Neural cell (in vitro differentiated cells): ENCODE results near the gene MYL6B.

Source experiments
- EP300 ChIP-seq: fragments of 450-650 bp; conservative IDR thresholded peaks from 2 replicates; pipeline ENCODE4 v1.6.1; 2014; ENCODE audit warnings: antibody characterized with exemption, mild to moderate bottlenecking, moderate library complexity; ENCODE audit not compliant: poor library complexity, severe bottlenecking
- TF ChIP-seq, protein P1 (sequence below): IDR thresholded peaks from 2 replicates; pipeline ENCODE4 v1.6.1; 2012; ENCODE audit warnings: borderline replicate concordance
- TF ChIP-seq, protein P2 (sequence below): fragments of 450-650 bp; IDR thresholded peaks from 2 replicates; pipeline ENCODE4 v1.5.1; 2014; ENCODE audit warnings: antibody characterized with exemption, mild to moderate bottlenecking, moderate library complexity; ENCODE audit not compliant: poor library complexity, severe bottlenecking

GRCh38 chr12:56154246-56154771, 1.9 kb downstream of the MYL6B start:
- TF ChIP-seq, protein P1, sequence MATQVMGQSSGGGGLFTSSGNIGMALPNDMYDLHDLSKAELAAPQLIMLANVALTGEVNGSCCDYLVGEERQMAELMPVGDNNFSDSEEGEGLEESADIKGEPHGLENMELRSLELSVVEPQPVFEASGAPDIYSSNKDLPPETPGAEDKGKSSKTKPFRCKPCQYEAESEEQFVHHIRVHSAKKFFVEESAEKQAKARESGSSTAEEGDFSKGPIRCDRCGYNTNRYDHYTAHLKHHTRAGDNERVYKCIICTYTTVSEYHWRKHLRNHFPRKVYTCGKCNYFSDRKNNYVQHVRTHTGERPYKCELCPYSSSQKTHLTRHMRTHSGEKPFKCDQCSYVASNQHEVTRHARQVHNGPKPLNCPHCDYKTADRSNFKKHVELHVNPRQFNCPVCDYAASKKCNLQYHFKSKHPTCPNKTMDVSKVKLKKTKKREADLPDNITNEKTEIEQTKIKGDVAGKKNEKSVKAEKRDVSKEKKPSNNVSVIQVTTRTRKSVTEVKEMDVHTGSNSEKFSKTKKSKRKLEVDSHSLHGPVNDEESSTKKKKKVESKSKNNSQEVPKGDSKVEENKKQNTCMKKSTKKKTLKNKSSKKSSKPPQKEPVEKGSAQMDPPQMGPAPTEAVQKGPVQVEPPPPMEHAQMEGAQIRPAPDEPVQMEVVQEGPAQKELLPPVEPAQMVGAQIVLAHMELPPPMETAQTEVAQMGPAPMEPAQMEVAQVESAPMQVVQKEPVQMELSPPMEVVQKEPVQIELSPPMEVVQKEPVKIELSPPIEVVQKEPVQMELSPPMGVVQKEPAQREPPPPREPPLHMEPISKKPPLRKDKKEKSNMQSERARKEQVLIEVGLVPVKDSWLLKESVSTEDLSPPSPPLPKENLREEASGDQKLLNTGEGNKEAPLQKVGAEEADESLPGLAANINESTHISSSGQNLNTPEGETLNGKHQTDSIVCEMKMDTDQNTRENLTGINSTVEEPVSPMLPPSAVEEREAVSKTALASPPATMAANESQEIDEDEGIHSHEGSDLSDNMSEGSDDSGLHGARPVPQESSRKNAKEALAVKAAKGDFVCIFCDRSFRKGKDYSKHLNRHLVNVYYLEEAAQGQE, result no peak
- TF ChIP-seq, protein P2, sequence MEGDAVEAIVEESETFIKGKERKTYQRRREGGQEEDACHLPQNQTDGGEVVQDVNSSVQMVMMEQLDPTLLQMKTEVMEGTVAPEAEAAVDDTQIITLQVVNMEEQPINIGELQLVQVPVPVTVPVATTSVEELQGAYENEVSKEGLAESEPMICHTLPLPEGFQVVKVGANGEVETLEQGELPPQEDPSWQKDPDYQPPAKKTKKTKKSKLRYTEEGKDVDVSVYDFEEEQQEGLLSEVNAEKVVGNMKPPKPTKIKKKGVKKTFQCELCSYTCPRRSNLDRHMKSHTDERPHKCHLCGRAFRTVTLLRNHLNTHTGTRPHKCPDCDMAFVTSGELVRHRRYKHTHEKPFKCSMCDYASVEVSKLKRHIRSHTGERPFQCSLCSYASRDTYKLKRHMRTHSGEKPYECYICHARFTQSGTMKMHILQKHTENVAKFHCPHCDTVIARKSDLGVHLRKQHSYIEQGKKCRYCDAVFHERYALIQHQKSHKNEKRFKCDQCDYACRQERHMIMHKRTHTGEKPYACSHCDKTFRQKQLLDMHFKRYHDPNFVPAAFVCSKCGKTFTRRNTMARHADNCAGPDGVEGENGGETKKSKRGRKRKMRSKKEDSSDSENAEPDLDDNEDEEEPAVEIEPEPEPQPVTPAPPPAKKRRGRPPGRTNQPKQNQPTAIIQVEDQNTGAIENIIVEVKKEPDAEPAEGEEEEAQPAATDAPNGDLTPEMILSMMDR, result no peak
- no peak for TF ChIP-seq EP300
